ENCODE data around the gene MYO1C. TPM values are rescaled to one million over a fixed set of nuclear protein-coding genes. Genes with fewer than 3 reads are reported as not detected.
A peak's percentile ranks its signal among the peaks of the same experiment; 100 is the strongest.
"Not testable (repeated sequence)": the region's sequence is repeated elsewhere in the genome, so short reads cannot be mapped to it uniquely, and the experiment has no call there.

The MYO1C gene
- total RNA-seq, 1 experiment from 2014 or later: 73.6 TPM

DNA sequence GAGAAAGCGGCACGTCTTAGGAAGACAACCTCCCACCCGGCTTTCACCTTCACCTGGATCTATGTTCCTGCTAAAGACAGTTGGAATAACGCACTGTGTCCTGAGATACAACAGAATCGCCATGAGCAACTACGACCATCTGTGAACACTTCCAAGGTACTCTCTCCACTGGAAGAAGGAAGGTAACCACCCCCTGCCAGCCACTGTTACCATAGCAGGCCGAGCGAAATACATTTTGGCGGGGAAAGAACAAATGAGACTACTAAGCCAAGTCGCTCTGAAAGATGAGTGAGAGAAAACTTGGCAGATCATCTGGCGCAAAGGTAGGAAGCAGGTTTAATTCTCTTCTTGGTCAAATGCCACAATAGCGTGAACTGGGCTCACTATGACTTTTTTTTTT lies 46.3 kb downstream of the MYO1C start:
- no peak for DNase-seq (ENCODE audit: low spot score)
- H3K27ac Mint-ChIP-seq: no peak overlapping the region
- 0 out of 2 replicates have a peak, but pooled peaks cover 4% of the 10 kb centered on the region for H3K4me1 Mint-ChIP-seq
- no peaks in the 10 kb centered on the region for H3K27me3 Mint-ChIP-seq (ENCODE audit: low read depth)
- no peaks in the 10 kb centered on the region for H3K9me3 Mint-ChIP-seq
- ChIA-PET CTCF (interaction anchor here (0.7 to 2.3 kb wide), 3 partner anchors 22 to 81 kb away, joined by 3 to 10 read pairs (median 6); no protein-coding TSS in a partner anchor), POLR2A (interaction anchor here (0.7 kb wide), 1 partner anchor 66 kb away, joined by 4 read pairs; no protein-coding TSS in a partner anchor)
- no peak for TF ChIP-seq ZNF263 (CRISPR knock-in tag; IDR thresholded peaks at IDR 0.05; ENCODE audit: low read depth)
- no peak for TF ChIP-seq CREB1 (CRISPR knock-in tag; IDR thresholded peaks at IDR 0.05)
- no peak for TF ChIP-seq RELA (CRISPR knock-in tag; IDR thresholded peaks at IDR 0.05; ENCODE audit: borderline replicate concordance)
- TF ChIP-seq NR1H2 (CRISPR knock-in tag; IDR thresholded peaks at IDR 0.05): no peak
- TF ChIP-seq, protein P1, sequence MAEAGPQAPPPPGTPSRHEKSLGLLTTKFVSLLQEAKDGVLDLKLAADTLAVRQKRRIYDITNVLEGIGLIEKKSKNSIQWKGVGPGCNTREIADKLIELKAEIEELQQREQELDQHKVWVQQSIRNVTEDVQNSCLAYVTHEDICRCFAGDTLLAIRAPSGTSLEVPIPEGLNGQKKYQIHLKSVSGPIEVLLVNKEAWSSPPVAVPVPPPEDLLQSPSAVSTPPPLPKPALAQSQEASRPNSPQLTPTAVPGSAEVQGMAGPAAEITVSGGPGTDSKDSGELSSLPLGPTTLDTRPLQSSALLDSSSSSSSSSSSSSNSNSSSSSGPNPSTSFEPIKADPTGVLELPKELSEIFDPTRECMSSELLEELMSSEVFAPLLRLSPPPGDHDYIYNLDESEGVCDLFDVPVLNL (CRISPR knock-in tag; IDR thresholded peaks at IDR 0.05; ENCODE audit: borderline replicate concordance, low read depth): no peak
- TF ChIP-seq, protein P2, sequence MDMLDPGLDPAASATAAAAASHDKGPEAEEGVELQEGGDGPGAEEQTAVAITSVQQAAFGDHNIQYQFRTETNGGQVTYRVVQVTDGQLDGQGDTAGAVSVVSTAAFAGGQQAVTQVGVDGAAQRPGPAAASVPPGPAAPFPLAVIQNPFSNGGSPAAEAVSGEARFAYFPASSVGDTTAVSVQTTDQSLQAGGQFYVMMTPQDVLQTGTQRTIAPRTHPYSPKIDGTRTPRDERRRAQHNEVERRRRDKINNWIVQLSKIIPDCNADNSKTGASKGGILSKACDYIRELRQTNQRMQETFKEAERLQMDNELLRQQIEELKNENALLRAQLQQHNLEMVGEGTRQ (CRISPR knock-in tag; IDR thresholded peaks at IDR 0.05): no peak
- no peak for TF ChIP-seq FOXK1 (CRISPR knock-in tag; IDR thresholded peaks at IDR 0.05)
- TF ChIP-seq ETV6 (CRISPR knock-in tag; IDR thresholded peaks at IDR 0.05): no peak
- TF ChIP-seq, protein P3, sequence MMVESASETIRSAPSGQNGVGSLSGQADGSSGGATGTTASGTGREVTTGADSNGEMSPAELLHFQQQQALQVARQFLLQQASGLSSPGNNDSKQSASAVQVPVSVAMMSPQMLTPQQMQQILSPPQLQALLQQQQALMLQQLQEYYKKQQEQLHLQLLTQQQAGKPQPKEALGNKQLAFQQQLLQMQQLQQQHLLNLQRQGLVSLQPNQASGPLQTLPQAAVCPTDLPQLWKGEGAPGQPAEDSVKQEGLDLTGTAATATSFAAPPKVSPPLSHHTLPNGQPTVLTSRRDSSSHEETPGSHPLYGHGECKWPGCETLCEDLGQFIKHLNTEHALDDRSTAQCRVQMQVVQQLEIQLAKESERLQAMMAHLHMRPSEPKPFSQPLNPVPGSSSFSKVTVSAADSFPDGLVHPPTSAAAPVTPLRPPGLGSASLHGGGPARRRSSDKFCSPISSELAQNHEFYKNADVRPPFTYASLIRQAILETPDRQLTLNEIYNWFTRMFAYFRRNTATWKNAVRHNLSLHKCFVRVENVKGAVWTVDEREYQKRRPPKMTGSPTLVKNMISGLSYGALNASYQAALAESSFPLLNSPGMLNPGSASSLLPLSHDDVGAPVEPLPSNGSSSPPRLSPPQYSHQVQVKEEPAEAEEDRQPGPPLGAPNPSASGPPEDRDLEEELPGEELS (CRISPR knock-in tag; IDR thresholded peaks at IDR 0.05): no peak
- TF ChIP-seq GABPB1 (CRISPR knock-in tag; IDR thresholded peaks at IDR 0.05): no peak
- no peak for TF ChIP-seq SOX15 (CRISPR knock-in tag; IDR thresholded peaks at IDR 0.05)
- no peak for TF ChIP-seq PRRX2 (CRISPR knock-in tag; IDR thresholded peaks at IDR 0.05)
- TF ChIP-seq ZNF423 (CRISPR knock-in tag; IDR thresholded peaks at IDR 0.05): no peak
- TF ChIP-seq NR3C1 (CRISPR knock-in tag; conservative IDR thresholded peaks at IDR 0.05; ENCODE audit: low read depth): no peak
- TF ChIP-seq, protein P4, sequence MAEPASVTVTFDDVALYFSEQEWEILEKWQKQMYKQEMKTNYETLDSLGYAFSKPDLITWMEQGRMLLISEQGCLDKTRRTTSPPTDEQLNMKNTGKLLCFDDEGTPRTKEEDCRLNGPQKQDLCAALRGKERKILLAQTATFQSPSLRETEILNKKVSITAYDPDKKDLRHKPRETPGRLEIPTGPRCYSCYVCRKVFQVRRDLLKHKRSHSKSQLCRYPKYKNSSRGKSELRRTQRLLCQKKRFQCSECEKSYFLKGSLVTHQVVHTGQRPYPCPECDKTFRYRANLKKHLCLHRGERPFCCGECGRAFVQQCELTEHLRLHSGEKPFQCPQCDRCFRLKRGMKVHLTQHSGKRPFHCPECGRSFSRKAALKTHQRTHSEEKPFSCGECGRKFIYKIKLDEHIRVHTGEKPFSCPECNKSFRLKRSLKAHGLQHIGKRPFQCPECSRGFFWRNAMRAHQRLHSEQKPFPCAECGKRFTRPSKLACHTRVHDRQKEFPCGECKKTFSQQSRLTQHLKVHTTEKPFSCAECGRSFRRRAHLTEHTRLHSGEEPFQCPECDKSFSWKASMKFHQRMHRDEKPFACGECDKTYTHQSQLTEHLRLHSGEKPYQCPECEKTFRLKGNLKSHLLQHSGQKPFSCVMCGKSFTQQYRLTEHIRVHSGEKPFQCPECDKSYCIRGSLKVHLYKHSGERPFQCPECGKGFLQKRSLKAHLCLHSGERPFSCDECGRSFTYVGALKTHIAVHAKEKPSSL (CRISPR knock-in tag; conservative IDR thresholded peaks at IDR 0.05): no peak
- ATAC-seq: no peak
- peaks cover 11% of the 10 kb centered on the region; the same call in 1 of the 2 replicates for H3K36me3 Mint-ChIP-seq
- no peak overlapping the region for H3K4me3 Mint-ChIP-seq

DNA sequence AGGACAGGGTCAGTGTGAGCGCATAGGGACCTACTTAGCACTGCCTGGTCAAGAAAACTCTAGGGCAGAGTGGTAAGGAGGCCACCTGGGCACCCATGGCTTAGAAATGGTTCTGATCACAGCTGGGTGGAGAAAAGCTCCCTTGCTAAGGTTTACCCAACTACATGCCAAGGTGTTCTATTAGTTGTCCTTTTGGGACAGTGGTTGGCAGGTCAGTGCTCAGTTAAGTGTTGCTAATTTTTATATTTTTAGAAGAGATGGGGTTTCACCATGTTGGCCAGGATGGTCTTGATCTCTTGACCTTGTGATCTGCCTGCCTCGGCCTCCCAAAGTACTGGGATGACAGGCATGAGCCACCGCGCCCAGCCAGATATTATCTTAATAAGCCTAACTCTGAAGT lies 46.8 kb downstream of the MYO1C start:
- CTCF ChIA-PET: interaction anchor here (0.6 to 2.3 kb wide), 3 partner anchors 58 to 80 kb away, joined by 3 to 10 read pairs (median 4); no protein-coding TSS in a partner anchor
- H3K27me3 Mint-ChIP-seq (ENCODE audit: low read depth); POLR2A ChIA-PET; H3K4me3 Mint-ChIP-seq; DNase-seq (ENCODE audit: low spot score); ATAC-seq; H3K9me3 Mint-ChIP-seq; H3K4me1 Mint-ChIP-seq: not testable (repeated sequence)
- peak overlapping the region; percentile 30; the same call in 1 of the 2 replicates for H3K27ac Mint-ChIP-seq
- peaks cover 11% of the 10 kb centered on the region; the same call in 1 of the 2 replicates for H3K36me3 Mint-ChIP-seq

DNA sequence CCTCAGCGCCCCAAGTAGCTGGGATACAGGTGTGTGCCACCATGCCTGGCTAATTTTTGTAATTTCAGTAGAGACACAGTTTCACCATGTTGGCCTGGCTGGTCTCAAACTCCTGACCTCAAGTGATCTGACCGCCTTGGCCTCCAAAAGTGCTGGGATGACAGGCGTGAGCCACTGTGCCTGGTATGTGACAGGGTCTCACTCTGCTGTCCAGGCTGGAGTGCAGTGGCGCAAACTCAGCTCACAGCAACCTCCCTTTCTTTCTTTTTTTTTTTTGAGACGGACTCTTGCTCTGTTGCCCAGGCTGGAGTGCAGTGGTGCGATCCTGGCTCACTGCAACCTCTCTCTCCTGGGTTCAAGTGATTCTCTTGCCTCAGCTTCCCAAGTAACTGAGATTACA lies 49.8 kb downstream of the MYO1C start:
- CTCF ChIA-PET: interaction anchor here (1.6 kb wide), 1 partner anchor 77 kb away, joined by 6 read pairs; no protein-coding TSS in a partner anchor

More for the DNA sequence above, 49.8 kb downstream of the MYO1C start:
- H3K27ac Mint-ChIP-seq; H3K9me3 Mint-ChIP-seq; DNase-seq (ENCODE audit: low spot score); H3K4me1 Mint-ChIP-seq; POLR2A ChIA-PET; H3K4me3 Mint-ChIP-seq; ATAC-seq; H3K27me3 Mint-ChIP-seq (ENCODE audit: low read depth); H3K36me3 Mint-ChIP-seq: not testable (repeated sequence)
- TF ChIP-seq ZNF121 (CRISPR knock-in tag; IDR thresholded peaks at IDR 0.05): peak; percentile 70; the same call in 1 of the 2 replicates

All from WTC11 (cell line).